Body of pancreas (tissue), 4 donors: ENCODE results near the gene ACVRL1.

ENCODE experiments used
- CTCF ChIP-seq, 7 experiments: fragments of 450-650 bp in 4 of 7; fragments of 200-600 bp in 3 of 7; sonication (generic) in 3 of 7; IDR thresholded peaks; one replicate each; pipeline ENCODE4 v1.5.1; 2016 to 2019; ENCODE audit warnings: antibody characterized with exemption in 7 of 7
- POLR2A ChIP-seq, 3 donors: fragments of 450-650 bp; IDR thresholded peaks; one replicate each; pipeline ENCODE4 v1.6.1; 2016; ENCODE audit warnings: antibody characterized with exemption in 3 of 3, mild to moderate bottlenecking in 2 of 3

DNA sequence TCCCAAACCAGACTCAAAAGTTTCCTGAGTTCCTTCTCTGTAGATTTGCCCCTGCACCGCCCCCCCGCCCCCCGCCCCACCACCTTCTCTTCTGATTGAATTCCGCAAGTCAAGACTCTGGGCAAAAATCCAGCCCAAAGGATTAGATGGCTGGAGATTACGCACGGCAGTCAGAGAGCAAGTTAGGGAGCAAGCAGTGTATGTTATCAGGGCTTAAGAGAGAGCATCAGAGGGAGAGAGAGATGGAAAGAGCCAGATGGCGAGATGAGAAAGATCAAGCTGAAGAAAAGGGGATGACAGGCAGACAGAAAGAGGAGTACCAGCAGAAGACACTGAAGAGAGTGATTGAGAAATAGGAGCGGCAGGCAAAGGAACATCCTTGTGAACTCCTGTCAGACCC lies 33.3 kb upstream of the ACVRL1 start:
- TF ChIP-seq POLR2A (IDR thresholded peaks at IDR 0.05) = no peak
- TF ChIP-seq CTCF (IDR thresholded peaks at IDR 0.05) = no peak
